Mesenchymal stem cell (in vitro differentiated cells and primary cell): Measurements from ENCODE around the gene PAPPA2.

Source experiments
- DNase-seq: peaks from one replicate; pipeline ENCODE4 v3.0.0-alpha.2; 2013
- H2AFZ ChIP-seq: one replicate; pipeline ENCODE4 v1.6.1; 2013; ENCODE audit warnings: low read depth, mild to moderate bottlenecking, control low read depth, inconsistent platforms, low read length, moderate library complexity
- H2AK5ac ChIP-seq: 2 replicates; pipeline ENCODE4 v1.6.1; 2013; ENCODE audit warnings: low read length, moderate library complexity, mild to moderate bottlenecking, inconsistent platforms; ENCODE audit not compliant: severe bottlenecking
- H2BK120ac ChIP-seq: one replicate; pipeline ENCODE4 v1.6.1; 2013; ENCODE audit warnings: low read depth, mild to moderate bottlenecking, inconsistent platforms, low read length, moderate library complexity
- H2BK12ac ChIP-seq, 2 experiments: one replicate each; pipeline ENCODE4 v1.6.1; 2013; ENCODE audit warnings: inconsistent platforms in 2 of 2, low read length in 2 of 2, mild to moderate bottlenecking in 2 of 2, moderate library complexity in 2 of 2, control low read depth in 1 of 2
- H2BK15ac ChIP-seq: one replicate; pipeline ENCODE4 v1.6.1; 2013; ENCODE audit warnings: mild to moderate bottlenecking, low read depth, inconsistent platforms; ENCODE audit not compliant: poor library complexity, severe bottlenecking
- H2BK5ac ChIP-seq: 2 replicates; pipeline ENCODE4 v1.6.1; 2013; ENCODE audit warnings: low read depth, mild to moderate bottlenecking, low read length, control low read depth, inconsistent platforms; ENCODE audit not compliant: poor library complexity, severe bottlenecking
- H3K14ac ChIP-seq, 2 experiments: one replicate each; pipeline ENCODE4 v1.6.1; 2013; ENCODE audit warnings: inconsistent platforms in 2 of 2, low read length in 2 of 2, control low read depth in 1 of 2, mild to moderate bottlenecking in 1 of 2, moderate library complexity in 1 of 2
- H3K18ac ChIP-seq, 2 experiments: one replicate each; pipeline ENCODE4 v1.6.1; 2013; ENCODE audit warnings: inconsistent platforms in 2 of 2, low read length in 2 of 2, control low read depth in 1 of 2, low read depth in 1 of 2, mild to moderate bottlenecking in 1 of 2
- H3K23ac ChIP-seq, 2 experiments: one replicate each; pipeline ENCODE4 v1.6.1; 2013; ENCODE audit warnings: inconsistent platforms in 2 of 2, low read length in 2 of 2, mild to moderate bottlenecking in 2 of 2, moderate library complexity in 2 of 2, control low read depth in 1 of 2
- H3K27ac ChIP-seq: 2 replicates; pipeline ENCODE4 v1.5.1; 2013; ENCODE audit warnings: mild to moderate bottlenecking, moderate library complexity, low read length, control low read depth, inconsistent platforms; ENCODE audit not compliant: poor library complexity, severe bottlenecking
- H3K27me3 ChIP-seq, 2 experiments: 2 replicates each; pipeline versions ENCODE4 v1.6.1 to v1.7.0; 2013; ENCODE audit warnings: low read length in 2 of 2, mild to moderate bottlenecking in 2 of 2, moderate library complexity in 2 of 2, control low read depth in 1 of 2, inconsistent platforms in 1 of 2; ENCODE audit not compliant: control insufficient read depth in 1 of 2, insufficient read depth in 1 of 2
- H3K36me3 ChIP-seq, 2 experiments: 2 replicates each; pipeline versions ENCODE4 v1.6.1 to v1.7.0; 2013; ENCODE audit warnings: low read length in 2 of 2, control low read depth in 1 of 2, inconsistent platforms in 1 of 2, low read depth in 1 of 2, mild to moderate bottlenecking in 1 of 2; ENCODE audit not compliant: insufficient read depth in 2 of 2, control insufficient read depth in 1 of 2
- H3K4ac ChIP-seq, 2 experiments: one replicate each; pipeline ENCODE4 v1.6.1; 2013; ENCODE audit warnings: inconsistent platforms in 2 of 2, low read length in 2 of 2, mild to moderate bottlenecking in 2 of 2, moderate library complexity in 2 of 2, control low read depth in 1 of 2, low read depth in 1 of 2
- H3K4me1 ChIP-seq: 2 replicates; pipeline ENCODE4 v1.6.1; 2013; ENCODE audit warnings: low read depth, low read length, control low read depth; ENCODE audit not compliant: control insufficient read depth, insufficient read depth
- H3K4me2 ChIP-seq: 2 replicates; pipeline ENCODE4 v1.6.1; 2013; ENCODE audit warnings: low read length, mild to moderate bottlenecking, inconsistent platforms; ENCODE audit not compliant: poor library complexity, severe bottlenecking
- H3K4me3 ChIP-seq, 2 experiments: 2 replicates each; pipeline versions ENCODE4 v1.5.1 to v1.7.0; 2013; ENCODE audit warnings: low read length in 2 of 2, mild to moderate bottlenecking in 2 of 2, control low read depth in 1 of 2, low read depth in 1 of 2; ENCODE audit not compliant: insufficient read depth in 1 of 2
- H3K79me1 ChIP-seq: replicated peaks from 2 replicates; pipeline ENCODE4 v1.6.1; 2013; ENCODE audit warnings: mild to moderate bottlenecking, control low read depth, low read length, inconsistent platforms; ENCODE audit not compliant: poor library complexity, severe bottlenecking
- H3K9ac ChIP-seq: 2 replicates; pipeline ENCODE4 v1.7.0; 2013; ENCODE audit warnings: mild to moderate bottlenecking, low read length, moderate library complexity
- H3K9me3 ChIP-seq: 2 replicates; pipeline ENCODE4 v1.7.0; 2013; ENCODE audit warnings: mild to moderate bottlenecking, low read length; ENCODE audit not compliant: control insufficient read depth
- H4K8ac ChIP-seq: one replicate; pipeline ENCODE4 v1.6.1; 2013; ENCODE audit warnings: inconsistent platforms, mild to moderate bottlenecking, low read length, moderate library complexity
- H4K91ac ChIP-seq: one replicate; pipeline ENCODE4 v1.6.1; 2013; ENCODE audit warnings: mild to moderate bottlenecking, low read length, inconsistent platforms
- WGBS: methylation state at CpG from one replicate; pipeline ENCODE4 v1.1.7; 2013; ENCODE audit warnings: mixed read lengths; 5-methylcytosine and 5-hydroxymethylcytosine counted together

Gene PAPPA2

GRCh38 chr1:176894450-176894849 is 431.5 kb downstream of the PAPPA2 start:
- Histone ChIP-seq H3K4me1 (no peaks in the 10 kb centered on the region), H4K8ac (no peak overlapping the region), H2BK120ac (no peak overlapping the region), H2BK5ac (no peak overlapping the region), H3K14ac (no peak overlapping the region), H3K9me3 (no peaks in the 10 kb centered on the region), H3K9ac (no peak overlapping the region), H3K23ac (no peak overlapping the region), H3K36me3 (no peaks in the 10 kb centered on the region), H2AFZ (no peak overlapping the region), H3K27me3 (peaks cover 5 to 66% of the 10 kb centered on the region in 2 experiments), H2BK12ac (no peak overlapping the region), H2BK15ac (no peak overlapping the region), H3K27ac (no peak overlapping the region), H3K4ac (no peak overlapping the region), H2AK5ac (no peak overlapping the region), H3K4me2 (no peak overlapping the region), H3K79me1 (no peaks in the 10 kb centered on the region), H3K18ac (no peak overlapping the region), H4K91ac (no peak overlapping the region), H3K4me3 (no peak overlapping the region)
- no peak for DNase-seq
- 88% methylated on average over 8 of the region's 8 CpGs for WGBS
